OCI-LY3 (cell line): ENCODE results near the gene GPR146.
"Not testable (repeated sequence)": the region's sequence is repeated elsewhere in the genome, so short reads cannot be mapped to it uniquely, and the experiment has no call there.

Experiments used
- H2AFZ ChIP-seq: fragments of 200-600, 300-600 bp; shearing (Covaris generic); 2 replicates; pipeline ENCODE4 v1.6.0; 2014; ENCODE audit warnings: antibody characterized with exemption, low read depth, low read length
- H3K27ac ChIP-seq: fragments of 200-600, 300-600 bp; sonication (generic); 2 replicates; pipeline ENCODE4 v1.5.1; 2014; ENCODE audit warnings: mild to moderate bottlenecking, low read length, moderate library complexity, mixed read lengths
- H3K27me3 ChIP-seq: fragments of 200-600, 300-600 bp; sonication (generic); 2 replicates; pipeline ENCODE4 v1.6.1; 2014; ENCODE audit warnings: low read depth, low read length, mixed read lengths
- H3K36me3 ChIP-seq: fragments of 200-600, 300-600 bp; sonication (generic); replicated peaks from 2 replicates; pipeline ENCODE3; 2014; ENCODE audit warnings: low read depth, low read length, mixed read lengths
- H3K4me1 ChIP-seq: fragments of 300-600, 200-600 bp; sonication (generic); 2 replicates; pipeline ENCODE4 v1.6.1; 2014; ENCODE audit warnings: low read length, mixed read lengths
- H3K4me2 ChIP-seq: fragments of 200-600, 300-600 bp; sonication (generic); 2 replicates; pipeline ENCODE4 v1.6.1; 2014; ENCODE audit warnings: low read length, mixed read lengths
- H3K4me3 ChIP-seq: fragments of 300-600, 200-600 bp; sonication (generic); 2 replicates; pipeline ENCODE4 v1.5.1; 2014; ENCODE audit warnings: antibody characterized with exemption, mild to moderate bottlenecking, low read length, moderate library complexity
- H3K79me2 ChIP-seq: fragments of 300-600, 200-600 bp; shearing (Covaris generic); 2 replicates; pipeline ENCODE4 v1.6.1; 2014; ENCODE audit warnings: mild to moderate bottlenecking, low read length, mixed read lengths
- H3K9ac ChIP-seq: fragments of 300-600, 200-600 bp; shearing (Covaris generic); 2 replicates; pipeline ENCODE4 v1.6.0; 2014; ENCODE audit warnings: mild to moderate bottlenecking, low read length, moderate library complexity
- H3K9me3 ChIP-seq: fragments of 200-600, 300-600 bp; shearing (Covaris generic); 2 replicates; pipeline ENCODE4 v1.6.1; 2014; ENCODE audit warnings: low read length, mixed read lengths; ENCODE audit not compliant: insufficient read depth
- H4K20me1 ChIP-seq: fragments of 200-600, 300-600 bp; sonication (generic); 2 replicates; pipeline ENCODE4 v1.6.1; 2016; ENCODE audit warnings: low read length, mixed read lengths; ENCODE audit not compliant: insufficient read depth
- EZH2phosphoT487 ChIP-seq: fragments of 200-600 bp; shearing (Covaris generic); IDR thresholded peaks from 2 replicates; pipeline ENCODE4 v1.6.1; 2018; ENCODE audit warnings: antibody characterized with exemption, mixed run types, low read depth
- TF ChIP-seq, protein P1 (sequence below): fragments of 200-600, 300-600 bp; sonication (generic); IDR thresholded peaks from 2 replicates; pipeline ENCODE4 v1.5.1; 2014; ENCODE audit warnings: antibody characterized with exemption, low read length, low read depth

GPR146 gene

DNA sequence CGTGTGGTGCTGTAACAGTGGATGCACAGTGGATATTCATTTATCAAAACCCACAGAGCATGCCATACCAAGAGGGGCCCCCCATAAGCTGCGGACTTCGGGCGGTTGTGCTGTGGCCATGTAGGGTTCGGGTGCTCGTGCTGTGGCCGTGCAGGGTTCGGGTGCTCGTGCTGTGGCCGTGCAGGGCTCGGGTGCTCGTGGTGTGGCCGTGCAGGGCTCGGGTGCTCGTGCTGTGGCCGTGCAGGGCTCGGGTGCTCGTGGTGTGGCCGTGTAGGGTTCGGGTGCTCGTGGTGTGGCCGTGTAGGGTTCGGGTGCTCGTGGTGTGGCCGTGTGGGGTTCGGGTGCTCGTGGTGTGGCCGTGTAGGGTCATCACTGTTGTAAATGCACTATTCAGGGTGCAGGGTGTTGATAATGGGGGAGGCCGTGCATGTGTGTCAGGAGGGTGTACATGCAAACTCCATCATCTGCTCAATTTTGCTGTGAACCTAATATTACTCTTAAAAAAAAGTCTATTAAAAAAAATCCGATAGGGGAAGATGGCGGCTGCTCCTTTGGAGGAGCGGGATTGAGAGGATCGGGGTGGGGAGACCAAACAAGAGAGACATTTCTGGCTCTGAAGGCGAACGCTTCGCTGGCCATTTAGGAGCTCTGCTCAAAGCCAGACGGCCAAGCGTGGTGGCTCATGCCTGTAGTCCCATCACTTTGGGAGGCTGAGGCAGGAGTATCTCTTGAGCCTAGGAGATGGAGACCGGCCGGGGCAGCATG lies 8.0 kb upstream of the GPR146 start:
- H2AFZ ChIP-seq, H3K79me2 ChIP-seq, H3K4me2 ChIP-seq, H3K9ac ChIP-seq, H3K4me3 ChIP-seq, H3K4me1 ChIP-seq, H3K9me3 ChIP-seq, H4K20me1 ChIP-seq, H3K27ac ChIP-seq, H3K27me3 ChIP-seq, H3K36me3 ChIP-seq: not testable (repeated sequence)

- not testable (repeated sequence) for H3K27ac ChIP-seq, H3K9me3 ChIP-seq, H4K20me1 ChIP-seq, H3K4me3 ChIP-seq, H3K9ac ChIP-seq, H3K79me2 ChIP-seq, H2AFZ ChIP-seq, H3K4me2 ChIP-seq, H3K36me3 ChIP-seq, H3K27me3 ChIP-seq
- peaks cover 10% of the 10 kb centered on the region for H3K4me1 ChIP-seq
These were observed 4.1 kb upstream of the GPR146 start for GRCh38 chr7:1040233-1040632.

- Histone ChIP-seq H3K9me3 (no peaks in the 10 kb centered on the region), H3K36me3 (peaks cover under 1% of the 10 kb centered on the region), H3K4me3 (no peak overlapping the region), H4K20me1 (no peaks in the 10 kb centered on the region), H3K4me1 (peaks cover 12% of the 10 kb centered on the region), H3K9ac (no peak overlapping the region), H3K4me2 (no peak overlapping the region), H3K27me3 (no peaks in the 10 kb centered on the region), H3K27ac (no peak overlapping the region), H3K79me2 (no peaks in the 10 kb centered on the region), H2AFZ (no peak overlapping the region)
- no peak for TF ChIP-seq EZH2phosphoT487
- TF ChIP-seq, protein P1, sequence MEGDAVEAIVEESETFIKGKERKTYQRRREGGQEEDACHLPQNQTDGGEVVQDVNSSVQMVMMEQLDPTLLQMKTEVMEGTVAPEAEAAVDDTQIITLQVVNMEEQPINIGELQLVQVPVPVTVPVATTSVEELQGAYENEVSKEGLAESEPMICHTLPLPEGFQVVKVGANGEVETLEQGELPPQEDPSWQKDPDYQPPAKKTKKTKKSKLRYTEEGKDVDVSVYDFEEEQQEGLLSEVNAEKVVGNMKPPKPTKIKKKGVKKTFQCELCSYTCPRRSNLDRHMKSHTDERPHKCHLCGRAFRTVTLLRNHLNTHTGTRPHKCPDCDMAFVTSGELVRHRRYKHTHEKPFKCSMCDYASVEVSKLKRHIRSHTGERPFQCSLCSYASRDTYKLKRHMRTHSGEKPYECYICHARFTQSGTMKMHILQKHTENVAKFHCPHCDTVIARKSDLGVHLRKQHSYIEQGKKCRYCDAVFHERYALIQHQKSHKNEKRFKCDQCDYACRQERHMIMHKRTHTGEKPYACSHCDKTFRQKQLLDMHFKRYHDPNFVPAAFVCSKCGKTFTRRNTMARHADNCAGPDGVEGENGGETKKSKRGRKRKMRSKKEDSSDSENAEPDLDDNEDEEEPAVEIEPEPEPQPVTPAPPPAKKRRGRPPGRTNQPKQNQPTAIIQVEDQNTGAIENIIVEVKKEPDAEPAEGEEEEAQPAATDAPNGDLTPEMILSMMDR: no peak
These were observed 3.6 kb upstream of the GPR146 start for GRCh38 chr7:1040790-1041189.

DNA sequence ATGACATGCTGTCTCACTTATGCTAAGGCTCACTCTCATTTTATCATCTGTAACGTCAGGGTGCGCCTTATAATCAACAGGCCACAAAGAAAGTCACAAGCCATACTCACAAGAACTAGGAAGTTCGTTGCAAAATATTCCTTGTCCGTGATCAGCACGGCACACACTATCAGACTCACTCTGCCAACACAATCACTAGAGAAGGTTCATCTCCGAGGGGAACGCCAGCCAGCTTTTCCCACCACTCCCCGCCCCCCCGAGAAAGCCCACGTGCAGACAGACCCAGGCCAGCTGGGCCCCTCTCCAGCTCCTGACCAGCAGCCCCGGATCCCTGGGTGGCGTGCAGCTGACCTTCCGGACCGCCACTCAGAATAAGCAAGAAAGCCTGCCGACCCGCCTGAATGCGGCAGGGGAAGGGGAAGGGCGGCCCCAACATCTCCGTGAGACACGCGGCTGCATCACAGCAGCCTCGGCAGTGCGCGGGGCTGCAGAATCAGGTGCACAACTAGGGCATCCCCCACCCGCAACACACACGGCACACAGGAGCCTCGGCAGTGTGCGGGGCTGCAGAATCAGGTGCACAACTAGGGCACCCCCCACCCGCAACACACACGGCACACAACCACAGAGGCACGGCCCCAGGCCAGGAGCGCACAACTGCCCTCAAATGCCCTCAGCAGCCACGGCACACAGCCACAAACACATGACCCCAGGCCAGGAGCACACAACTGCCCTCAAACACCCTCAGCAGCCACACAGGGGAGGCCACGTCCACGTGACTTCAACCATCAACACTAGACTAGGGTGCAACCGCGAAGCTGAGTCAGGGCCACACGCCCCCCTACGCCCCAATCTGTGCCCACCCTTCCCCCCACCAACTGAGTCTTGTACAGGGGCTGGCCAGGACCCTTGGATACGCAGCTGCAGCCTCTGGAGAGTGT lies 2.5 kb upstream of the GPR146 start:
- H3K27ac ChIP-seq: no peak overlapping the region
- H3K36me3 ChIP-seq: no peaks in the 10 kb centered on the region
- H2AFZ ChIP-seq: no peak overlapping the region
- H3K4me3 ChIP-seq: no peak overlapping the region
- H3K9ac ChIP-seq: no peak overlapping the region
- no peaks in the 10 kb centered on the region for H4K20me1 ChIP-seq
- H3K9me3 ChIP-seq: no peaks in the 10 kb centered on the region
- no peak overlapping the region for H3K4me2 ChIP-seq
- no peaks in the 10 kb centered on the region for H3K79me2 ChIP-seq
- H3K27me3 ChIP-seq: no peaks in the 10 kb centered on the region
- peaks cover 12% of the 10 kb centered on the region for H3K4me1 ChIP-seq
- TF ChIP-seq, protein P1: no peak
- no peak for TF ChIP-seq EZH2phosphoT487

- Histone ChIP-seq H2AFZ (no peak overlapping the region), H3K79me2 (no peaks in the 10 kb centered on the region), H4K20me1 (no peaks in the 10 kb centered on the region), H3K9me3 (no peaks in the 10 kb centered on the region), H3K4me1 (peaks cover 12% of the 10 kb centered on the region), H3K4me2 (no peak overlapping the region), H3K4me3 (no peak overlapping the region), H3K27me3 (no peaks in the 10 kb centered on the region), H3K27ac (no peak overlapping the region), H3K36me3 (no peaks in the 10 kb centered on the region), H3K9ac (no peak overlapping the region)
- no peak for TF ChIP-seq EZH2phosphoT487
- TF ChIP-seq, protein P1: no peak
These were observed 1.9 kb upstream of the GPR146 start for GRCh38 chr7:1042492-1042833.
